A673 (cell line): Measurements from ENCODE around the gene SPDYE4. TPM values are rescaled to one million over a fixed set of nuclear protein-coding genes. Genes with fewer than 3 reads are reported as not detected.

Source experiments
- BruUV-seq: library from RNA; stranded (reverse); fragments of 400-500 nt; replicated peaks from 2 replicates; lab custom pipeline; 2021; lab: Mats Ljungman, UMichigan
- CTCF ChIA-PET: fragments of 300-600 bp; sonication (Branson Sonifier 250); formaldehyde crosslinking; loops from one replicate; lab custom pipeline; 2022; ENCODE audit warnings: antibody characterized with exemption; lab: Charles Lee
- POLR2A ChIA-PET: fragments of 300-600 bp; sonication (Branson Sonifier 250); formaldehyde crosslinking; loops from one replicate; lab custom pipeline; 2022; ENCODE audit warnings: antibody characterized with exemption; ENCODE audit not compliant: low non-redundant PET; lab: Charles Lee
- DNase-seq: peaks from one replicate; pipeline ENCODE4 v3.0.0-alpha.2; 2015; ENCODE audit warnings: low spot score
- H3K27ac ChIP-seq: fragments of 200-600 bp; sonication (generic); 2 replicates; pipeline ENCODE4 v1.5.1; 2016; ENCODE audit warnings: mixed run types, low read depth, mild to moderate bottlenecking, mixed read lengths, antibody characterized with exemption, low read length; ENCODE audit not compliant: poor library complexity, severe bottlenecking
- H3K27me3 ChIP-seq: fragments of 200-600 bp; sonication (generic); replicated peaks from 2 replicates; pipeline ENCODE4 v1.6.1; 2017; ENCODE audit warnings: mixed run types, low read depth, mild to moderate bottlenecking, mixed read lengths, antibody characterized with exemption, low read length; ENCODE audit not compliant: insufficient read depth, poor library complexity
- H3K36me3 ChIP-seq: fragments of 200-600 bp; sonication (generic); 2 replicates; pipeline ENCODE4 v1.6.1; 2016; ENCODE audit warnings: mixed run types, mild to moderate bottlenecking, mixed read lengths, antibody characterized with exemption, low read length; ENCODE audit not compliant: insufficient read depth, poor library complexity, severe bottlenecking
- H3K4me1 ChIP-seq: fragments of 200-600 bp; sonication (generic); 2 replicates; pipeline ENCODE4 v1.6.1; 2017; ENCODE audit warnings: mixed run types, mild to moderate bottlenecking, mixed read lengths, antibody characterized with exemption, low read length; ENCODE audit not compliant: insufficient read depth, poor library complexity, severe bottlenecking
- H3K4me3 ChIP-seq: fragments of 200-600 bp; sonication (generic); 2 replicates; pipeline ENCODE4 v1.5.1; 2016; ENCODE audit warnings: low read depth, mixed run types, mild to moderate bottlenecking, mixed read lengths, low read length; ENCODE audit not compliant: poor library complexity, severe bottlenecking
- H3K9me3 ChIP-seq: fragments of 200-600 bp; sonication (generic); 2 replicates; pipeline ENCODE4 v1.6.1; 2016; ENCODE audit warnings: mixed run types, low read depth, mild to moderate bottlenecking, mixed read lengths, antibody characterized with exemption, low read length; ENCODE audit not compliant: poor library complexity, severe bottlenecking
- CTCF ChIP-seq: fragments of 300-800, 200-600 bp; sonication (generic); conservative IDR thresholded peaks from 2 replicates; pipeline ENCODE4 v1.5.1; 2017; ENCODE audit warnings: low read depth, mild to moderate bottlenecking, antibody characterized with exemption, low read length, moderate library complexity, mixed read lengths
- EZH2 ChIP-seq: fragments of 200-600 bp; sonication (generic); IDR thresholded peaks from 2 replicates; pipeline ENCODE4 v1.6.1; 2017; ENCODE audit warnings: borderline replicate concordance, low read depth, mild to moderate bottlenecking, mixed read lengths, antibody characterized with exemption, low read length; ENCODE audit not compliant: poor library complexity, severe bottlenecking
- intact Hi-C: fragments of 100-400 bp; cut with micrococcal nuclease; formaldehyde crosslinking; loops from one replicate; pipeline ENCODE4 v1.10.0; 2022; ENCODE audit not compliant: unreplicated experiment
- total RNA-seq: library from RNA; stranded (reverse); gene quantifications from 2 replicates; pipeline ENCODE4 v1.2.3, GENCODE V29; 2021

The SPDYE4 gene
- total RNA-seq, 1 experiment from 2014 or later, result not detected

GRCh38 chr17:8744086-8744785 is 14.1 kb downstream of the SPDYE4 start:
- H3K4me1 ChIP-seq, result no peaks in the 10 kb centered on the region
- no peaks in the 10 kb centered on the region for H3K27me3 ChIP-seq
- POLR2A ChIA-PET, result no interaction called here
- no peak for DNase-seq
- H3K27ac ChIP-seq, result no peak overlapping the region
- no peaks in the 10 kb centered on the region for H3K9me3 ChIP-seq
- intact Hi-C loops, result no loop called here
- TF ChIP-seq CTCF (no peak), EZH2 (no peak)
- BruUV-seq, result no TSS peak
- H3K4me3 ChIP-seq, result no peak overlapping the region
- H3K36me3 ChIP-seq, result no peaks in the 10 kb centered on the region
- CTCF ChIA-PET, result no interaction called here

- POLR2A ChIA-PET, result no interaction called here
Measured at GRCh38 chr17:8742819-8743218, 15.5 kb downstream of the SPDYE4 start.

GRCh38 chr17:8742274-8742673 is 16.1 kb downstream of the SPDYE4 start:
- intact Hi-C loops, result no loop called here
- no peak for DNase-seq
- BruUV-seq, result no TSS peak
- Histone ChIP-seq H3K9me3 (no peaks in the 10 kb centered on the region), H3K4me3 (no peak overlapping the region), H3K27ac (no peak overlapping the region), H3K36me3 (no peaks in the 10 kb centered on the region), H3K27me3 (no peaks in the 10 kb centered on the region), H3K4me1 (no peaks in the 10 kb centered on the region)
- CTCF ChIA-PET, result no interaction called here
- TF ChIP-seq CTCF (no peak), EZH2 (no peak)
- POLR2A ChIA-PET, result no interaction called here

More at GRCh38 chr17:8742819-8743218, 15.5 kb downstream of the SPDYE4 start:
- Histone ChIP-seq H3K36me3 (no peaks in the 10 kb centered on the region), H3K4me3 (no peak overlapping the region), H3K27ac (no peak overlapping the region), H3K27me3 (no peaks in the 10 kb centered on the region), H3K9me3 (no peaks in the 10 kb centered on the region), H3K4me1 (no peaks in the 10 kb centered on the region)
- intact Hi-C loops, result no loop called here
- CTCF ChIA-PET, result no interaction called here
- TF ChIP-seq CTCF (no peak), EZH2 (no peak)
- BruUV-seq, result no TSS peak
- DNase-seq, result no peak
